Stimulated activated CD8-positive, alpha-beta memory T cell treated with anti-CD3 and anti-CD28 coated beads, Interleukin-15, amount 100 ng/mL, for 48 hours (primary cell): Measurements from ENCODE around the gene MBNL2.

ENCODE experiments used
- DNase-seq, 2 donors: peaks; one replicate each; pipeline ENCODE4 v3.0.0-alpha.2; 2020; ENCODE audit warnings: low read depth in 2 of 2

Gene MBNL2

DNA sequence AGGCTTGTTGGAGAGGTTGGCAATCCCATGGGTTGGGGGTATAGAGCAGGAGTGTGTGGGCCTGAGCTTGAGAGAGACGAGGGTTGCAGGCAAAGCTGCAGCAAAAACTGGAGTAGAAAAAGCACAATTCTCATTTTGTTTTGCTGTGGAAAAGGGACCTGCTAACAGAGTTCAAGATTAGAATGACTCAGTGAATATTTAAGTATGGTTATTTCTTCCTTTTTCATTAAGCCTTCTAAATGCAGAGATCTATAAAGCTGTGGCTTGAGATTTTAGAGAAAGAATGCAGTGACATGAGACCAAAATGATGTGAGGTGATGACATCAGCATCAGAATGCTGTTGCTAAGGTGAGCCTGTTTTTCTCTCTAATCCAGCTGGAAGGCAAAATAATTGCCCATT, 10.8 kb upstream of the MBNL2 start:
- DNase-seq, result no peak

DNA sequence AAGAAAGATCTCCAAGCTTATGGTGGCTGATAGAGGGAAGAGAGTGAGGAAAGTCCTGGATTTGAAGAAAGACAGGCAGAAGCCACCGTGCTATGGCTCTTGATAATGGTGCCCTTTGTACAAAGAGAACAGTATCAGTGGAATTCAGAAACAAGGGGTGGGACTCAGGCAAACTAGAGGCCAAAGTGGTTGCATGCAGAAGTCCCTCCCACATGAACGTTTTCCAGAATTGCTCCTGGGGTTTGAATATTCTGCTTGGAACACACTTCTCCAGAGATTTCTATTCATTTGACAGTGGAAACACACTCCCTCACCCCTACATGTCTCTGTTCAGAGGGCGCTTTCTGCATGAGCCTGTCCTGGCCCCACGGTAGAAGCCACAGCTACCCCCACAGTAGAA, 10.1 kb upstream of the MBNL2 start:
- no peak for DNase-seq

DNA sequence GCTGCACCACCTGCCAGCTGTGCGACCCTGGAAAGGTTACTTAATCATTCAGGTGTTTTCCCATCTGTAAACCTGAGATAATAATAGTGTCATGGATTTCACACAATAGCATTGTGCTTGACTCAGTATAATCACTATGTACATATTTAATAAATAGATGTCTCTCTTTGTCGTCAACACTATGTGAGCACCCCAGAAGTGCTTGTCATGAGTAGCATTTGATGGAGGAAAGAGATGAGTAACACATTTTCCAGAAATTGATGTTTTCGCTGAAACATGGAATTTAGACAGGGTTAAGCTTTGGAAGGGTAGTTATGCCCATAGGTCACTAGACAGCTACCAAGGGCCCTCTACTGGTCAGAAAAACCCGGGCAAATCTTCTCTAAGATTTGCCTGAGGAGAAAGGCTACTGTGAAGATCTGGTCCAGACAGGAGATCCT, 9.5 kb upstream of the MBNL2 start:
- DNase-seq, result no peak

DNA sequence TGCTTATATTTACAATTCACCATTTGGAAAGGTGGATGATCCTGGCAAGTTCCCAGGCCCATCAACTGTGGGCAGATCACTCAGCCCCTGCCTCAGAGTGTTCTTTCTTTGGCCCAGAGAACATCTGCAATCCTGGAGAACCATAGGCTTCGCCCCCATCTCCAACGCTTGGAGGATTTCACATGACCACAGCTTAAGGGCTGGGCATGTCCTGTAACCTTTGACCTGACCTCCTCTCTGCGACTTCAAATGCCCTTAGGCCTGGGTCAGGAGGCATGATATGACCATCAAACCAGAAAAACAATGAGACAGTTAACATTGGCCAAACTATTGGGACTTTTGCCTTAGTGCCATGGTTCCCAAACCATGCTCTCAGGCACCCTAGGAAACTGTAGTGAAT, 7.2 kb upstream of the MBNL2 start:
- DNase-seq, result no peak

DNA sequence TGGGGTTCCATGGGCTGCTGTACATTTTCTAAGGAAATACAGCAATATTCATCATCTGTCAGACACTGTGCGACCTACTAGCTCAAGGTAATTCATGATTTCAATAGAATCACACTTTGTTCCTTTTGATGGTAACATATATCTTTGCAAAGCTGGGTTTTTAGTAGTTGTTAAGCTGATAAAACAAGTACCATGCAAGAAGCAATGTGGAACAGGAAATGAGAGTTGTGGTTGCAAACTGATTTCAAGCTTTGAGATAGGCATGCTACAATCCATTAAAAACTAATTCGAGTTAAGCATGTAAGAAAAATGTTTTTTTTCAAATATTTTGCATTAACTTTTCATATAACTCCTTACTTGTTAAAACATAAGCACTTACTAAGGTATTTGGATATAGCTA, 6.8 kb upstream of the MBNL2 start:
- no peak for DNase-seq

DNA sequence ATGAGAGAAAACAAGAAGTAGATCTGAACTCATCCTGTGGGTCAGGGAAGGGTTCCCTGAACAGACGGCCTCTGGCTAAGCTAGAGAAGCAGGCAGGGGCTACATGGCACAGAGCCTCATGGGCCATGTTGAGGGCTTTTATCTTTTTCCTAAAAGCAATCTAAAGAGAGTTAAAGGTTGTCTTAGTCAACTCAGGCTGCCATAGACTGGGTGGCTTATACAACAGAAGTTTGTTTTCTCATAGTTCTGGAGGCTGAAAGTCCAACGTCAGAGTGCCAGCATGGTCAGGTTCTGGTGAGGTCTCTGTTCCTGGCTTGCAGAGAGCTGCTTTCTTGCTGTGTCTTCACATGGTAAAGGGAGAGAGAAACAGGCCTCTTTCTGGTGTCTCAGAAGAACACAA, 2.9 kb upstream of the MBNL2 start:
- DNase-seq, result no peak

DNA sequence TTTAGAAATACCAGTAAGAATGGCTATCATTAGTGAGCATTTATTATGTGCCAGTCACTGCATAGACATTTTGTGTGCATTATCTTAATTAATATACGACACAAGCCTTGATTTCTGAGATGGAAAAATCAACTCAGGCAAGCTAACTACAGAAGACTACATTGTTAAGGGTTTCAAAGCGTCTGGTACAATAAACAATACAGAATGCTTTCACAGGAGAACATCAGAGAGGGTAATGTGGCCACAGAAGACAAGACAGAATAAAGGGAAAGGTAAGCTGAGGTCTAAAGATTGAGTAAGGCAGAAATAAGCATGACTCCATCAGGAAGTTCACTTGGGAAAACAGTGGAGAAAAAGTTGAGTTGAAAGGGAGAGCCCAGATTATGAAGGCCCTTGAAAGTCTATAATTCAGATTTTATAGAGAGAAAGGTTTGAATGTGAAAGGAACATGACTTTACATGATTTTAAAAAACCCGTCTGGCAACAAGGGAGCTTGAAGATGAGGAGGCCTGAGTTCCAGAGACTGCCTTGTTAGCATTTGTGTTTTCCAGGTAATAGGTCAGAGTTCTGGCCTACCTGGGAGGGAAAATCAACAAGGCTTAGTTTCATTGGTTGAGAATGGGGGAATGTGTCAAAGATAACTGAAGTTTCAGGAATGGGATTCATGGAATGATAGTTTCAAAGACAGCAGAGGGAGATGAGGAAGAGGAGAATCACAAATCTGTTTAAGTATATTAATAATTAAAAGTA, 1.8 kb upstream of the MBNL2 start:
- DNase-seq, result no peak

DNA sequence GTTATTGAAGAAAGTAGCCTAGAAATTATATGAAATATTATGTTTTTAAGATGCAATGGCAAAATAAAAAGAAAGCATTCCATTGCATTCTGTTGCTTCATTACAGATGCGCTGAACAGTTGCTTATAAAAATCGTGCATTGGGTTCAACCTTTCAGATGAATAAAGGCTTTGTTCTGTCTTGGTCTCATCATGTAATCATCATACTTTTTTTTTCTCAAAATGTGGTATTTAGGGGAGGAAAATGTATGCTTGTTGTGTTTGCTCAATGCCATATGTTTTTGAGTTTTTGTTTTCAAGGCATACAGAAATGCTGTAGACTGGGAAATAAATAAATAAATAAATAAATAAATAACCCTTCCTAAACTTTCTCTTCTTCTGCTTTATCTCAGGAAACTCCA, 1.1 kb upstream of the MBNL2 start:
- no peak for DNase-seq

DNA sequence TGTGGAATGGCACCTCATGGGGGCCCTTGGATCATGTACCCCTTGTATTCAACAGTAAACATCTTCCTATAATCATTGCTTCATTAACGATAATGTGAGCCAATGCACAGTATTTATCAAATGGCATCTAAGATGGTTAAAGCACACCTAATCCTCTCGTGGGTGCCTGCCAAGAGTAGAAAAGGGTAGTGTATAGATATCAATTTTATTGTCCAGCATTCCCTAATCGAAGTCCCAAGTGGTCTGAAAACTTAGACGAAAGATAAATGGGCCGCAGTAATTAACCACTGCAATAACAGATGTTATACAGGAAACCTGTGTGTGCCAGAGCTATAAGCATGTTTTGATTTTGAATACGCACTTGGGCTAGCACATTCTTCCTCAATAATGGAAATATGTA, 667 bp upstream of the MBNL2 start:
- no peak for DNase-seq

DNA sequence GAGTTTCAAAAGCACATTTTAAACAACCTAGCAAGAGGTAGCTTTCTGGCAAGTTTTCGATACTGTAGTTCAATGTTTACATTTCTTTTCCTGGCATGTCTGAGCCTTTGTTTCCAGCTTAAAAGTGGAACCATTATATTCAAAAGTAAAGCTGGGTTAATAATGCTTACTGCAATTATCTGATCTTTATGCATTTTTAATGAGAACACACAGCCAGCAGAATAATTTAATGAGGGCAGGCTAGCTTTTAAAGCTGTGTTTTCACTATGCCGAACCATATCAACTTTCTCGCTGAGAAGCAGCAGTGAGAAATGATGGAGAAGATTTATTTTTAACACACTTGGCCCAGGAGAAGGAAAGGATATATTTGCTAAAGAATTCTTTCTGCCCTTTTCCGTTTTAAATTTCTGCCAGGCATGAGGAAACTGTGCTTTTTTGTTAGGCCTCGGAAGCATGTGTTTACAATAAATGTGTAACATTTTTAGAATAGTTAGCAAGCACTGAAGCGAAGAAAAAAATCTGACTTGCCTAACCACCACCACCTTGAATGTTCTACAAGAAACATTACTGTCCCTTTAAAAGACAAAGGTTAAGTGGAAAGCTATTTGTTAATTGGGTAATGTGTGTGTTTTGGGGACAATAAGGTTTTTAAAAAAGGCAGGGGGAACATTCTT, 1.0 kb downstream of the MBNL2 start:
- DNase-seq, result no peak

DNA sequence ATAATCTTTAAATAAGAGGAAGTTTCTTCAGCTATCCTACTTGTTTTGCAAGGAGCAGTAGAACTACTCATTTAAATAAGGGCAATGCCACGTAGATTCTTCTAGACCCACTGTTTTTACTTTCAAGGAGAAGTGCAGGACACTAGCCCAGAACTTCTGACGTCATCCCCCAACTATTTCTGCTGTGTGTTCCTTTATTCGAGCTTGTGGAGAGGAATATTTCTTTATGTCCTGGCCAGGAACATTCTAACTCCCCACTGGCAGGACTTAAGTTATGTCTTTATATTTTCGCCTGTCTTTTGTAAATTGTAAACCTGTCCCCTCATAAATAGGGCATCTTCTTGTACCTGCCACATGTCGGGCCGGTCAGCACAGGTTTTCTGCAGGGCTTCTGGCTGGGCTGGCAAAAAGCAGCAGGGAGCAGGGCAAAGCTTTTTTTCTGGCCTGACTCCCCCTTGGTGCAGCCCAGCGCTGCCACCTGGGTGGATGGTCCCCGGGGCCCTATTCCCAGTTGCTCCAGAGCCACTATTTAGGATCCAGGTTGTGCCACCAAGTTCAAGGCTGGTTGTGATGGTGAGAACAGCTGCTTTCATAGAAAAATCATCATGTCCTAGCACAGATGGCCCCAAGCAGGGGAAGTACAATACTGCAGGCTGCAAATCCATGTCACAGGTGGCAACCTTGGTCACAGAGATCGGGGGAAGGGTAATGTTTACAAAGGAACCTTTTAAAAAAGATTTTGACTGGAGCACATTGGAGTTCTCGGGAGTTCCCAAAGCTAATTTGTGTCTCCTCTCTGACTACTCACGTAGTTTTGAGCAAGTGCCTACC, 1.8 kb downstream of the MBNL2 start:
- no peak for DNase-seq

DNA sequence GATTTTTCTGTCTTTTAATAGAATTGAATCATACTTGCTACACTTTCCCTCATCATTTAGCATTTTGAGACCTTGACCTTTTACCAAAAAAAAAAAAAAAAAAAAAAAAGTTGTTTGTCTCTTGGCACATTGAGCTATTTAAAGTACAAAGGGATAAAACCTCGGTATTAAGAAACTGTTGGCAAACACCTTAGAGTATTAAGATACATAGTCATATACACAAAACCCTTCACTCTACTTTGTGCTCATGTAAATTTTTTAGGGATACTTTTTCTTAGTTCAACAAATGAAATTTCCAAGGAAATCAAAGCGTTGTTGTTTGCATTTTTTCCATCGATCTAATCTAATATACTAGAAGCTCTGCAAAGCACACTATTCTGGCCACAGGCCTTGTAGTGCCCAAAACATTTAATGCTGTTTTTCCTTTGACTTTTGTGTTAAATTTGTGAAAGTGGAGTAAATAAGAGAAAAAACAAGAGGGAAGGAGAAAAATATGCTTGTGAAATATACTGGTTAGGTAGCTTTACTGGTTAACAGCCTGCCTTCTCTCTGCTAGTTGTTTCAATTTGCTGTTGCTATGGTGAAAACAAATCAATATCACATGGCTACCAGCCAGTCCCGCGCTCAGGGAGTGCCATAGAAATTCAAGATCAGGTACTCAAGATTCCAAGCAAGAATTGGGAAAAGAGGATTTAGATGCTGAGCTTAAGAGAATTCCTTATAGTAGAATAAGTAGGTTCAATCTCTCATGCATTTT, 2.6 kb downstream of the MBNL2 start:
- DNase-seq, result no peak

DNA sequence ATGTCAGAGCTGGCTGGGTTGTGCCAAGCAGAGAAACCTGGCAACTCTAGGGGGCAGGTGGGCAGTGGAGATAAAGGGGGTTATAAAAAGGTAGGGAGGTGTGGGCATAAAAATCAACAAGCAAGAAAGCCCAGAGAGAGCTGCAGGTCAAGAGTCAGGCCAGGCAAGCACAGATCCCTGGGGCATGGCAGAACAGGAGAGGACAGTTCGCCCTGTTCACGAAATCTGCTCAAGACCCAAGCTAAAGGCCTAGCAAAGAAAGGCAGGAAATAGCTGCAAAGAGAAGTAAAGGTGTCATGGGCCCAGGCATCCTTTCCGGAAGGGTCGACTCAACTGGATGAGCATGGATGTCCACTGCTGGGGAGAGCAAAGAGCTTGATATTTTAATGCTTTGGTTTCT, 3.4 kb downstream of the MBNL2 start:
- no peak for DNase-seq

DNA sequence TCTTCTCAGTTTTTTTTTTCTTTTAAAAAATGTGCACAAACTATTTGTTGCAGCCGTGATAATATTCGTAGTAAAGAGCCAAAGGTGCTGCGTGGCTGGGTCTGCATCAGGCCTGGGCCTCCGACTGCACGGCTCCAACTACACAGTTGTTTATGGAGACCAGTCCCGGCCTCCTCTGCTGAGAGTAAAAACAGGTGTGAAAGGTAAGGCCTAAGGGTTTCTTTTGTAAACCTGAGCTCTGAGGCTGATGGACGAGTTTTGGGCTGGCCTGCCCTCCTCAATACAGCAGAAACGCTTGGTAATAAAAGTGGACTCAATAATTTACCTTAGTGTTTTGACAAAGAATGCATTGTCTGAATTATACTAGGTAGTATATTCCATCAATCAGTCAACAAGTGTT, 3.9 kb downstream of the MBNL2 start:
- DNase-seq, result no peak

DNA sequence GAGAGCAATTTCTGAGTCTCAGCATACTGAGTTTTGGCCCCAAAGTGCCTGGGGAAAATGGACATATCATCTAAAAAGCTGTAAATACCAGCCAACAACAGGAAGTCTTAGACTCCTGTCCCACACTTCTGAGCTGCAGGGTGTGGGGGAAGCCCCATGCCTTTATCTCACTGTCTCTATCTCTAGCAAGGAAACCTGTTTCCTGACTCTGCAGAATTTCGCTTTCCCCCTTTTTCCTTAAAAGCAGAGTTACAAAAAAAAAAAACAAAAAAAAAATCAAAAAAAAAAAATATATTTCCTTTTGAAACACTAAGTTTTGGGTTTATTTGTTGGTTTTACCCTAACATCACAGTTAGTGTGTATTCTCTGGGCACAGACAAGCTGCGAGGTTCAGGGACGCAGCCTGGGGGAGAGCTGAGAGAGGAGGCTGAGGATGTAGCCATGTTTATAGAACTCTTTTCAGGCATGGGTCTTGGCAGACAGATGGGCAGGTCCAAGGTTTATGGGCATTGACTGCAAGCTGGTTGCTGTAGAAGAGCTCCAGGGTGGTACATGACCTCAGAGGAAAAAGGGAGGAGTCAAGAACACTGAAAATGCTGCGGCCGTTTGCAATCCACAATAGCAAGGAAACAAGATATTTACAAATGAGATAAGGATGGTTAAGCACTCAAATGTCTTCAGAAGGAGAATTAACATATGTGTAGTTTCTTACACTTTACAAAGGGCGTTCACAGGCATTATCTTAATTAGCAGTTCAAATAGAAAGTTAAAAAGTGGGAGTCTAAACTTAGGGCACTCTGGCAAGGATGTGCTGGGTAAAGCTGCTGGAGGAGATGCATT, 4.9 kb downstream of the MBNL2 start:
- no peak for DNase-seq

DNA sequence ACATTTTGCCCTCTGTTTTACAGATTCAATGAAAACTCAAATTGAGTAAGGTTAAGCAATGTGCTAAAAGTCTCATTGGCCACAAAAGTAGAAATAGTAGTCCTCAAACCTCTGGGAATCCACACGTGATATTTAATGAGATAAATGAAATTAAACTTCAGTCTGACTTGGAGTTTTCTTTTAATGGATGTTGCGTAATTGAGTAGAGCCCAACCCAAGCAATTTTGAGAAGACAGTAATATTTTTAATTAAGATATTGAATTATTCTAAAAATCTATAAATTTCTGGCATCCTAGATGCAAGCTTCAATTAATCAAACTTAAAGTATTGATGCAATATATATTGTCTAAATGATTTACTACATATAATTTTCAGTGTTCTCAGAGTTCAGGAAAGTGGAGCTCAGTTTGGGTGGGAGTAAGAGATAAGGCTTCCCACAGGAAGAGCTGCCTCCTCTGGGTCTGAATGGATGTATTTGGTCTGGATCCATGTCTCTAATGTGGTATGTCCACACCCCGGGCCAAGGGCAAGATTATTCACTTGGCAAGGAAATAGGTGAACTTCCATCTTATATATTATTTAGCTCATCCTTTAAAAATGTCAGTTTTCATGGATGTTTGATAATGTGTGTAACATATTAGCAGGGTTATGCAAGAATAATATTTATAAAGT, 6.9 kb downstream of the MBNL2 start:
- DNase-seq, result no peak

DNA sequence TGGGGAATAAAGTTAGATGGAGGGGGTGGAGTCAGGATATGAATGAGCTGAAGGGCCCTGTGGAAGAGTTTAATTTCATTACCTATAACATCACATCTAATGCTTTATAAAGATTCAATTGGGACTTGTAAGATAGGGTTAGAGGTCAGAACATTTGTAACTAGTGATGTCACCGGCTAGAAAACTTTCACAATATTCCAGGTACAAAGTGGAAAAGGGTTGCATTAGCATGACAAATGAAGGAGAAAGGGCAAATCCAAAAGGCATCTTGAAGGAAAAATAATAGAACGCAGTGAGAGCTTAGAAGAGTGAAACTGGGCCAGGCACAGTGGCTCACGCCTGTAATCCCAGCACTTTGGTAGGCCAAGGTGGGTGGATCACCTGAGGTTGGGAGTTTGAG, 7.6 kb downstream of the MBNL2 start:
- no peak for DNase-seq

DNA sequence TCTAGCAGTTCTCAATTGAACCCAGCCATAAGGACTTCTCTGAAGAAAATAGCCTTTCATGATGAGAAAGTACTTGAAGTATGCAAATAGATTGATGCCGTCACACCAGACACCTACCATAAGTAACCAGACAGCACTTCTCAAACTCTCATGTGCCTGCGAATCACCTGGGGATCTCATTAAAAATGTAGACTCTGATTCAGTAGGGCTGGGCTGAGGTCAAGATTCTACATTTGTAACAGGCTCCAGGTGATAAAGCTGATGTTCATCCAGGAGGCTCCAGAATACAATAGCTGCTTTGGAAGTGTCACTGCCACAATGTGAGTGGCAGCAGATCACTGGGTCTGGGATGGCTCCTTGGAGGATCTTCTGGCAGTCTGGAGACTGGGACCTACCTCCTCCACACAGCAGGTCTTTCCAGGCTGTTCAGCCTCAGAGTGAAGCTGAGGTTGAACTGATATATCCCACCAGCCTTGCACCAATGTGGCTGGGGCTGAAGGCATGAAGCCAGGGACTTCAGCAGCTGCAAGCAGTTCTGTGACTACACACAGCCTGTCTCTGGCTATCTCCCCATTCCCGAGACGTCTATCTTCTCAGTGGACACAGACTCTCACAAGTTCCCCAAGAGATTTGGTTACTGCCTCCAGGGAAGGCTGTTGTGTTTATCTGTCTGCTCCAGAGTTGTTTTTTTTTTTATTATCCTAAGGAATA, 9.1 kb downstream of the MBNL2 start:
- no peak for DNase-seq

DNA sequence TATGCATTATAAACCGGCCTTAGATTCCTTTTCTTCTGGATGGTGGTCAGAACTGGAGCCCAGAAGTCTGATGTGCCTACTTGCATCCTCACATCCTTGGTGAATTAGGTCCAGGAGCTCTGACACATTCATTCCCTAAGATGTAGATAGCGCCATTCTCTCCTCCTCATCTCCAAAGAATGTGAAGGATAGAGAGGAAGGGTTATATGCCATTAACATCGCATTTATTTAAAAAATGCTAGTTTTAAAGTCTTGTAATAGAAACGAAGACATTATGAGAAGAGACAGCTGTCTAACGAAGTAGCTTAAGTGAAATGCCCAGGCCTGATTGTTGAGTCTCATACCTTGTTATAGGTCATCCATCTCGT, 9.7 kb downstream of the MBNL2 start:
- no peak for DNase-seq

DNA sequence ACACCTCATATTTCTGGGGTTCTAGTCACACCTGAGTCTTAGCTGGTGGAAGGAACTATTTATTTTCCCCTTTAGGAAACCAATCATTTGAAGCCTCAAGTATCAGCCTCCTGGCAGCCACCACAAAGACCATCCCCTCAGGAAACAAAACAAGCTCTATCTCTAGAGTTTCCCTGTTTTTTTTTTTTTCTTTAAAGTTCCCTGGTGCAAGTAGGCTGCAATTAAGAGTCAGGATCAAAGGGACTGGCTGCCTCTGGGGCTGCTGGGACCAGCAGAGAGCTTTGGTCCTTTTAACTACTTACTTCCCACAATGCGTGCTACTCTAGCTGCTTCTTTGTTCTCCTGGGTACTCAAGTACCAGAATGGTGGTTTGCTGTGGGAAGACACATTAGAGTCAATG, 11.4 kb downstream of the MBNL2 start:
- DNase-seq, result no peak
